GM21390 (cell line): ENCODE measurements around the gene MICALL2.
A peak's percentile ranks its signal among the peaks of the same experiment; 100 is the strongest.

Experiments used
- ATAC-seq: cut with Tn5 transposase; IDR thresholded peaks from one replicate; pipeline ENCODE4 v1.9.1; 2021; ENCODE audit not compliant: unreplicated experiment

Gene MICALL2

DNA sequence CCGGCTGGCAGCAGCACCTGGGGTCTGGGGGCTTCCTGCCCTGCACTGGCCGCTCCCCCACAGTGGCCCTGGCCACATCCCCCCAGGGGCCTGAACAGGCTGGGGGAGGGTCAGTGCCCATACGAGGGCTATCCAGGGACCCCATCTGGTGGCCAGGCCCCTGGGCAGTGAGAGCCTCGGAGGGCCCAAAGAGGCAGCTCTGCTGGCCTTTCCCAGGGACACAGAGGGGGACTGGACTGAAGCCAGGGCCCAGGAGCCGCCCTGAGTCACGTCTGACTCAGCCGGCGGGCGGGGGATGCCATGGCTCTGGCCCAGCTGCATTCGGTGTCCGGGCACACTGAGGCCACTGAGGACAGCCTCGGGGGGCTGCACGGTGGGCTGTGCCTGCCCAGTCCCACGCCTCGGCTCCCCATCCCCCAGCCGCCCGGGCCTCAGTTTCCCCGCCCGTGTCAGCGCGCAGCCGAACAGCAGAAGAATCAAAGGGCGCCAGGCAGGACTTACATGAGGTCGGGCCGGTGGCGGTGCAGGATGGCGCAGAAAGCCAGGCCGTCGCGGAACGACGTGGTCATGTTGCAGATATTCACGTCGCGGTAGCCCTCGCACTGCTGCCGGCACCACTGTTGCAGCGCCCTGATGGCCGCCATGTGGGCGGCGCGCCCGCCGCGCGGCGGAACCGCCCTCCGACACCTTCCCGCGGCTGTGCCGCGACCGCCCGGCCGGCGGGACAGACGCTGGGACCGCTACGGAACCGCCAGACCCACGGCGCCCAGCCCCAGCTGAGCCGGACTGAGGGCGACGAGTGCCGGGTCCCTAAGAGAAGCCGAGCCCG lies at the start of gene MICALL2:
Gene MICALL2 (minus strand): TSS at position 788 of the 829 bp plus-strand sequence. CDS start 144 bp downstream, at position 644.
- ATAC-seq = peak; percentile 28

DNA sequence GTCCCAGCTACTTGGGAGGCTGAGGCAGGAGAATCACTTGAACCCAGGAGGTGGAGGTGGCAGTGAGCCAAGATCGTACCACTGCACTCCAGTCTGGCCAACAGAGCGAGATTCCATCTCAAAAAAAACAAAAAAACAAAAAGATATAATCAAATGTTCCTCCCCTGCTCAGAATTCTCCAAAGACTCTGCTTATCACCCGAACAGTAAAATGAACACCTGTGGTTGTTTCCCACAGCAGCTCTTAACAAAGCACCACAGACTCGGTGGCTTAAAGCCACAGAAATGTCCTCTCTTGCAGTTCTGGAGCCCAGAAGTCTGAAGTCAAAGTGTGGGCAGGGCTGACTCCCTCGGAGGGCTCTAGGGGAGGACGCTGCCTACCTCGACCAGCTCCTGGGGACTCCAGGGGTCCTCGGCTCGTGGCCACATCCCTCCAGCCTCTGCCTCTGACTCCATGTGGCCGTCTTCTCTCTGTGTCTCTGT lies 49.0 kb upstream of the MICALL2 start:
- ATAC-seq = no peak

DNA sequence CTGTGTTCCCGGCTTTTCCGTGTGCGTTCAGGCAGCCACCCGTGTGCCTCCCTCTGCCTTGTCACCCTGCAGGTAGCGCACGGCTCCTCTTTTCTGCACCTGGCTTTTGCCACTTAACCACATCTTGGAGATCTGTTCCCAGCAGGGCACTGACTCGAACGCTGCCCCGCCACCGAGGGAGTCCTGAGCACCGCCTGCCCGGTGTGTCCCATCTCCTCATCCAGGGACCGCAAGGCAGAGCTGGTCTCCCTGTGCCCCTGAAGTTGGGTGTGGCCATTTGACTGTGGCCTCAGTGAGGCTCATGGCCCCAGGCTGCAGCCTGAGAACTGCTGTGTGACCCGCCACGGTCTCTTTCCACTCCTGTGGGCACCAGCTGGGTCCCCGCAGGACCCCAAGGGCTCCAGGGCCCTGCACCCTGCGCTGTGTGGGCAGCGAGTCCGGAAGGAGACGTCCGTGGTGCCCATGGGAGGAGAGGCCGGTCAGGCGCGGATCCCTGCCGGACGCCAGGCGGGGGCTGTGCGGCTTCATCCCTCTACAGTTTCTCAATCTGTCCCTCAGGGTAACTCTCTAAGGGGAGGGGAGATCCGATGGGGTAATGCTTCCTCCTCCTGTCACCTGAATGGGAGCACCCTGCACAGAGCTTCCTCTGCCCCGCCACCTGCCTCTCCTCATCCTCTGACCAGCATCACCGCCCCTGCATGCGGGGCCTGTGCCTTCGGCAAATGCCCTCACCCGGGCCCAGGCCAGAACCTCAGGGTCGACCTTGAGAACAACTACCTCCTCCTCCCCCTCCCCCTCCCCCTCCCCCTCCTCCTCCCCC lies 46.7 kb upstream of the MICALL2 start:
- no peak for ATAC-seq

DNA sequence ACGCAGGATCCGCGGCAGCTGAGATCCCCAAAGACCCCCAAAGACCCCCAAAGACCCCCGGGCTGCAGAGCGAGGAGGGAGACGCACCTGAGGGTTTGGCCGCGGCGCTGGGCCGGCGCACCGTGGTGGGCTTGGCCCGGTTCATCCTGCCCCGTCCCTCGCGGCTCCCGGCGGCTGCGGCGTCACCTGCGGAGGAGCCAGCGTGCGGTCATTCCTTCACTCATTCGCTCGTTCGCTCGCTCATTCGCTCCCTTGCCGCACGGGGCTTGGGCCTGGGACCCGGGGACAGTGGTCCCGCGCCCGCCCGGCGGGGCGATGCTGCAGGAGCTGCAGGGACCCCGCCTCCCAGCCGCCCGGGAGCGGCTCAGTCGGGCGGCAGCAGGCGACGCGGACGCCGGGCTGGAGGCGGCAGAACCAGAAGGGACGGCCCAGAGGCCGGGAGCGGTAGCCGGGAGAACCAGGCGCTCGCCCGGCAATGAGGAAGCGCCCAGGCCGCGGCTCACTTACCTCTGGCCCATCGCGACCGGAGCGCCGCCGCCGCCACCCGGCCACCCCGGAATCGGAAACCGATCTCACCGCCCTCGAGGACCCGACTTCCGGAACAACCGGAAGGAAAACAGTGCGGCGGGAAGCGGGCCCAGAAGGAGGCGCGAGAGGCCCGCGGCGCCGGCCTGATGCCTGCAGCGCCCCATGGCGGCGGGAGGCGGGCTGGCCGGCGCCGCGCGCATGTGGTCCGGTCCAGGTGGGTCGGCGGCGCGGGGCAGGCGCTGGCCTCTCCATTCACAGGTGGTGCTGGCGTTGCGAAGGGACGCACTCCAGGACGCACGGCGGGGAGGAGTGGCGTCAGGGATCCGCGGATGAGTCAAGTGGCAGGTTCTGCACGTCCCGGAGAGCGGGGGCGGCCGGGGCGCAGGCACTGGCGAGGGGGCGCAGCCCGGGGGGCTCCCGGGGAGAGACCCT lies 44.8 kb upstream of the MICALL2 start, which contains the start of gene INTS1:
Gene INTS1 (minus strand): TSS at position 574 of the 960 bp plus-strand sequence. CDS start 429 bp downstream, at position 145.
- peak; percentile 82 for ATAC-seq

DNA sequence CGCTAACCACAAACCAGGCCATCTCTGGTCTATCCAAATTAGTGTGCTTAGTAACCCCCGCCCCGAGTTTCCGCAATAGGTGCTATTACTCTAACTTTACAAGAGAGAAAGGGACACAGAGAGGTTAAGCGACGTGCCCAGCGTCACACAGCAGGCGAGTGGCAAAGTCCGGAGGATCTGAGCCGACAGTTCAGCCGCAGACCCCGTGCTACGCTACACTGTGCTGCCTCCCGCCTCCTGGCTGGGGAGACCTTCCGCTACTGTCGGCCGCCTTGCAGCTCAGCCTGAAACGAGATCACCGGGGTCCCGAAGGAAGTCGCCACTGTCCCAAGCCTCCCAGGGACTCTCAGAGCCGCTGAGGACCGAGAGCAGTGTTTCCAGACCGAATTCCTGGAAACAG lies 44.1 kb upstream of the MICALL2 start:
- ATAC-seq = no peak

DNA sequence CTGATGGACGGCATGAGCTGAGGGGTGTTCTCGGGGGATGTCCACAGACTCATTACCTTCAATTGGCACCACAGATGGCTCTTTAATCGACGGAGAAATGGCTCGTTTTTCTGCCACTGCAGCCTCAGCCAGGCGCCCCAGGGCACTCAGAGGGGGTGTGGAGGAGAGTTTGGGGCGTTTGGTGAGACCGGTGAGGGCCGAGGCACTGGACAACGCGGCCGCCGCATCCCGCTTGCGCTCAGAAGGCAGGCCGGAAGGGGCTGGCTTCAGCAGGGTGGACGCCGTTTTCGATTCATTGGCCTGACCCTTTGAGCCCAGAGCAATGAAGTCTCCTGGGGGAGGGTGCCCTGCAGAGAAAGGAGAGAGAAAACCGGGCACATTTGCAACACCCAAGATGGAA lies 43.6 kb upstream of the MICALL2 start:
- no peak for ATAC-seq

DNA sequence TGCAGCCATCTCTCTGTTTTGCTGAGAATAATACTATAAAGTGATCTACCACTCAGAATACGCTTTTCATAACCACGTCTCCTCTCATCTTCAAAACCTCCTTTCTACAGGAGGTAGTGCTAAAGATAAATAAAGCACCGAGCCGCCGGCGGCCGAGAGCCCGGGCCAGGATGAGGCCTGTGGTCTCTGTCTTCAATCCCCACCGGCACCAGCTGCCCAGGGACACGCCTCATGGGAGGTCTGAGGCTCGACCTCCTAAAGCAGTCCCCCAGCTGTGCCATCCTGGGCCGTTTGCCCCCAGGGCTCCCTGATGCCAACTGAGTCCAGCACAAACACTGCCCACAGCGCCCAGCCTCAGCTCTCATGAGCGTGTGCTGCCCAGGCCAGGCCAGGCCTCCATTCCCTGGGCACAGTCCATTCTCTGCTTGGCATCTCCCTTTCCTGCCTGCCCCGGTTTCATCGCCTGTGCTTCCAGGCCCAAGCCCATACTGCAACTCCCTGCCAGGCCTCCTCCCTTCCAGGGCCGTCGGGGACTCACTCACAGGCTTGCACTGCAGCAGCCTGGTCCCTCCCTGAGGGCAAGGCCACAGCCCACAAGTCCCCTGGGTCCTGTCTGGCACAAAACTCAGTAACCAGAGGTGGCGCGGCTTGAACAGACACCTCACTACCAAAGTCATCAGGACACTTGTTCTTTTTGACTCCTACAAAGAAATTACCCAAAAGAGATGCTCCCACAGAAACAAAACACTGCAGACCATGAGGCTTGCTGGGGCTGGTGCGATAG lies 42.4 kb upstream of the MICALL2 start:
- ATAC-seq = no peak

DNA sequence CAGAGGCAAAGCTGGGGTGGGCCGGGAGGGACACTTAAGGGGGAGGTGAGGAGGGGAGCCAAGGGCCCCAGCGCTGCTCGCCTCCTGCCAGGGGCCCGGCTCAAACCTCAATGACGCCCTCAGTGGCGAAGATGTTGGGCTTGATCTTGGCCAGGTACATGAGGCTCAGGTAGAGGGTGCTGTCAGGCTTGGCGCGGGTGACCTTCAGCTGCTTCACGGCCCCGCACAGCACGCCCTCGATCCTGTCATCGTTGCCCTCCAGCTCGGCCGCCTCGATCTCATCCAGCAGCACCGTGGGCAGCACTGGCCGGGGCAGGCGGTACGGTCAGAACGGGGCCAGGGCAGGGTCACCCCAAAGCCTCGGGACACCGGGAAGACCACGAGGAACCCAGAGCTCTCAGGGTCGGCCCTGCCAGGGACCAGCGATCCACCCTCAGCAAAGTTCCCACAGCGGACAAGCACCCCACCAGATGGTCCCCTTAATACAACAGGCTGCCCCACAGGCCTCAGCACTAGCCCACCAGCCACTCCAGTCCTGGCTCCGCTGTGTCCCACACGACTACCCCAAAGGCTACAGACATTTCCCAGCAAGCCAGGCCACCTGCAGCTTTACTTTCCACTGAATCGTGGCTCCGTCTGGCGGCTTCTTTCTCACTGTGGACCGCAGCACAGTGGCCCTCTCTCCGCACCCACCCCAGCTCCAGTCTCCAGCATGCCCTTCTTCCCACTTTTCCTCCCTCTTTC lies 41.0 kb upstream of the MICALL2 start:
- no peak for ATAC-seq

DNA sequence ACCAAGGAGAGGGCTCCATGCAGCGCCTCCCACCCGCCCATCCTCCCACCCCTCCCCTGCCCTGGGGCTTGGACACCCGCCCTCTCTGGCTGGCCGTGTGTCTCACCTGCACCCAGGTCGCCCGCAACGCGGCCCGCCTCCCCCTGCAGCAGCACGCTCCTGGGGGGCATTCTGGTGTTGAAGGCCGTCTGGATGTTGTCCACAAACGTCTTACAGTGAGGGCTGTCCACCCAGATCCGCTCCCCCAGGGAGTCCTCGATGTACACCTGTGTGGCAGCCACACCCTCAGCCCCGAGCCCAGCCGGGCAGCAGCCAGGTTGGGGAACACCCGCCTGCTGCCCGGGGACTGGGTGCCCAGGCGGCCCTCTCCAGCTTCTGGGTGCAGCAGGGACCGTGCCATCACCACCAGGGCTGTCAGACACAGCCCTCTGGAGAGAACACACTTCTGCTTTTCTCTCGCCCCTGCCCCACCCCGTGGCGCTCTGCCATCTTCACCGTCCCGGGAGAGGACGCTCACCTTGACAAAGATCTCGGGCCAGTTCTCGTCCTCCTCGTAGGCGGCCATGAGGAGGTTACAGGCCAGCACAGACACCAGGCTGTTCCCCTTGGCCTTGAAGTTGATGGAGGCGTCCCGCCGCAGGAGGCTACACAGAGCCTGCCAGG lies 40.2 kb upstream of the MICALL2 start:
- ATAC-seq = no peak

DNA sequence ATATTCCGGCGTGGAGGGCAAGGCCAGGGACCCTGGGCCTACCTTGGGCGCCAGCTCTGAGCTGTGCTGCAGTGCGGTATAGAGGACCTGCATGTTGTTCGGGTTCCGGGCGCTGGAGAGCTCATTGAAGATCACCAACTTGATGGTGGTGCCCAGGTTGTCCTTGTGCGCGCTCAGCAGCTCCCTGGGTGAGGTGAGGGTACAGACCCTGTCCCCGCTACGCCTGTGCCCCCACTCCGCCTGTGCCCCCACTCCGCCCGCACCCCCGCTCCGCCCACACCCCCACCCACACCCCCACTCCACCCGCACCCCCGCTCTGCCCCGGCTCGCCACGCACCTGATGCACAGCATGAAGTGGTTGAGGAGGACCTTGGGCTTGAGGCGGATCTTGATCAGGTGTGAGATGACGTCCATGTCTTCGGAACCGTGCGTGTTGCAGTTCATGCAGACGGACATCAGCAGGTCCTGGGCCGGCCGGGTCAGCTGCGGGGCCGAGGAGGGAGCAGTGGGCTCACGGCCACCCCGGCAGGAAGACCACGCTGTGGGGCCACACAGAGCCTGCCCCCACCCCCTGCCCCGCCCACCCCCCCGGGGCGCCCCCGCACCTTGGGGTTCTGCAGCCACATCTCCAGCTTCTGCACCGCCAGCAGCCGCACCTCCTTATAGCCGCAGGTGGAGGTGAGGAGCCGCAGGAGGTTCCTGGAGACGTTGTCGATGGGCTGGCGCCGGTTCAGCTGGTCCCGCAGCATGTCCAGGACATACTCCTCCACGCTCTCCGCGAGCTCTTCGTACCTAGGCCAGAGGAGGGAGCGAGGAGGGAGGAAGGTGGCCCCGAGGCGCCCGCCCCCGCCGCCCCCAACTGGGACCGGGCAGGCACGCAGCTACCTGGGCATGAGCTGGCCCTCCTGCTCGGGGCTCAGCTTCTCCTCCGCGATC lies 39.4 kb upstream of the MICALL2 start:
- ATAC-seq = no peak

DNA sequence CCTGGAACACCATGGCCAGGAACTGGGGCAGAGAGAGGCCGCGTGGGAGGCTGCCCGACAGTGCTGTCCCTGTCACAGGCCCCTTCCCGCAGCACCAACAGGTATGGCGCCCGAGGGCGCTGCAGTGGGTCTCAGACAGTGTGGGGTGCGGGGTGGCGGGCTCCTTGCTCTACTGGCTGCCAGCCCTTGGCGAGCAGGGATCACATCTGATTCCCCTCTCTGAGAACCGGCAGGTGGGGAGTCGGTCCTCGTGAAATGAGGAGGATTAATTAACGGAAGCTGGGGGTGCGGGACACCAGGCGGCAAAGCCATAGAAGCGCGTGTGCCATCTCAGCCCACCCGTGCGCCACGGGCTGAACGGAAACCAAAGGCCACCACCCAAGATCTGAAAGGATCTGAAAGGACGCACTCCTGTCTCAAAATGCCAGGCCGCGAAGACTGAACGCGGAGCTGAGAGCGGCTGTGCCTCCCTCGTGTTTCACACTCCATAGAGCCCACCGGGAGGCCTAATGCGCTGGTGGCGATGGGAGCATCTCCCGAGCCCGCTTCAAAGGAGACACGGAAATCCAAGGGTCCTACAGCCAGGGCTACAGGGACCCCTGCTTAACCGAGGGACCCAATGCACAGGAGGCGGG lies 38.1 kb upstream of the MICALL2 start:
- ATAC-seq = no peak

DNA sequence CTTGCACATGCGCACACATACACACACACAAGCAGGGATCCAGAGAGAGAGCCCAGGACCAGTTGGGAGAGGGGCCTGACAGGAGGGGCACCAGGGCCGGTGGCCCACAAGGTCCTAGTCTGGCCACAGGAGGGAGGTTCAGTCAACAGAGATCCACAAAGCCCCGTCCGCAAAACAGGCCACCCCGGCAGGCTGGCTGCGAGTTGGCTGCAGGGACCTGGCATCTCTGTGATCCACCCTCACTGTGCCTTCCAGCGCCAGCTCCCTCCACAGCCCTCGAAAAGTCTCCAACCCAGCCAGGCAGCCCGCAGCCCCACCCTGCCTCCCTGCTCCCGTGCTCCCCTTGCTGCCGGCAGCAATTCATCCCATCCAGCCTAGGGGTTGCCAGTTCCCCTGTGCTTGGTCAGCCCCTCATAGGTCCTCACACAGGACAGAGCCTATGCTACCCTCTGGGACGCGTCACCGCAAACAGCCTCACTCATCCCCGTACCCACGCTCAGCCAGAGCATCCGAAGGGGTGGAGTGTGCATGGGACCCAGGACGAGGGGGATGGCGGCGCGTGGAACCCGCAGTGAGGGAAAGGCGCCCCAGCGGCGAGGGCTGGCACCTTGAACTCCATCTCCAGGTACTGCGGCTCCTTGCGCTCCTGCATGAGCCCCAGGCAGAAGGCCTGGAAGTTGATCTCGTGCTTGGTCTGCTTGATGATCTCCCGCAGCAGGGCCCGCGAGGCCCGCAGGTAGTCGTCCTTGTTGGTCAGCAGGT lies 37.4 kb upstream of the MICALL2 start:
- ATAC-seq = no peak

DNA sequence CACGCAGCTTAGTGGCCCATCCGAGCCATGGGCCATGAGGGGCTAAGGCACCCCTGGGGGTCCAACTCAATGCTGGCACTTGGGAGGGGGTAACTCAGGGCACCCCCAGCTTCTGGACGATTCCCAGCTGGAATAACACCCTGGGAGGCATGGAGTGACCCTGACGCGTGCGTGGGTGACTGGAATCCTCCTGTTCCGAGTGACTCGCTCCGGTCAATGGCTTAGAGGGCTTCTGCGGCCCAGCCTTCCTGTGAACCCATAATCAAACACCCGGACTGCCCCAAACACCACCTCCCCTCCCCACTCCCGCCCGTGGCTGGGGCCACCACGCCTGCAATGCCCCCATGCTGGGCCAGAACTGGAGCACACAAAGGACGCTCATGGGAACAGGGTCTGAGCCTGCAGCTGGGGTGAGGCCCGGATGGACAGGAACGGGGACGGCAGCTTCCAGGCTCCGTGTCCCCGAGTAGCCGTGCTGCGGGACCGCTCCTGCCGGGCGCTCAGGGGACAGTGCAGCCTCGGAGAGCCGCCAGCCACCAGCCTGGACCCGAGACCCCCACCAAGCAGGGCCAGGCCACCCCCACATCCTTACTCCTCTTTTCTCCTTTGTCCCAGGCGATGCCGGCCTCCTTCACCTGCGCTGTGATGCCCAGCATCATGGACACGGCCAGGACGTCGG lies 36.4 kb upstream of the MICALL2 start:
- no peak for ATAC-seq

DNA sequence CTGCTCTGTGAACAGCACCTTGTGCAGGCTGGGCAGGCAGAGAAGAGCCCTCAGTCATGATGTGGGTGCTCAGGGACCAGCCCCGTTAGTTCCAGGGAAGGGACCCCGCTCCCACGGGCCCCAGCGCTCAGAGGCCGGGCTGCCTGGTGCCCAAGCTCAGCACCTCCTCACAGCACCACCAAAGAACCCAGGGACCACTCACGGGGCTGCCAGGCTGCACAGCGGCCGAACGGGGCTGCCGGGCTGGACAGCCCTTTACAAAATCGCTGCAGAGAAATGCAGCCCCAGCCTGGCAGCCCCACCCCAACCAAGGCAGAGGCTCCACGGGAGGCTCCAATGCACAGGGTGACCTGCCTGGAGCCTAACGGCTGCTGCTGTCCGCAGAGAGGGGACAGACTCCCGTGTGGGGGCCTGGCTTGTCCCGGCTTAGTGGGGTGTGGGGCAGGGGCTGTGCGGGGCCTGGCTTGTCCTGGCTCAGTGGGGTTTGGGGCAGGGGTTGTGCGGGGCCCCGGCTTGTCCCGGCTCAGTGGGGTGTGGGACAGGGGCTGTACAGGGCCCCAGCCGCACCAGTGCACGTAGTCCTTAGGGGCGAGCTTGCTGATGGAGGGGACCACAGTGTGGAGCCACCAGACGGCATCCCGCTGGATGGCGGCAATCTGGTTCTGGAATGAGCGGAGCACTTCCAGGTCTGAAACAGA lies 35.7 kb upstream of the MICALL2 start:
- no peak for ATAC-seq

DNA sequence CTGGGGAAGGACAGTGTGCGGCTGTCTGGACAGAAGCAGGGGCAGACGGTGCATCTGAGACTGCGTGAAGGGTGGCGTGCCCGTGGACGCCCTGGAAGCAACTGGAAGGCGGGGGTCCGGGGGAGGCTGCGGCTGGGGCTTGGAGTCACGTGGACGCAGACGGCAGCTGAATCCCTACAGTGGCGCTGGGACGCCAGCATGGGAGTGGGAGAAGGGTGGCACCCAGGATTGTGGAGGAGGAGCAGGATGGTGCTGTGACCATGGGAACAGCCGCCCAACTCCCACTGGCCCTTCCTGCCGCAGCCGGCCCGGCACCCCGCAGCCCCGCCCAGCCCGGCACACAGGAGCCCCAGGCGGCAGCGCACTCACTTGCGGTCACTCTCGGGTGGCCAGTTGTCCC lies 35.2 kb upstream of the MICALL2 start:
- no peak for ATAC-seq
